Astrocyte (in vitro differentiated cells and primary cell): ENCODE measurements around the gene NCAM1. TPM values are rescaled to one million over a fixed set of nuclear protein-coding genes. Genes with fewer than 3 reads are reported as not detected.

Experiments
- DNase-seq: peaks from one replicate; pipeline ENCODE4 v3.0.0-alpha.2; 2010; ENCODE audit warnings: low read depth
- FAIRE-seq: peaks from 2 replicates; lab custom pipeline; 2011; peaks lifted over from hg19 to GRCh38; lab: Jason Lieb, UNC
- H2AFZ ChIP-seq: 2 replicates; pipeline ENCODE4 v1.6.0; 2012; ENCODE audit warnings: low read depth, low read length, inconsistent platforms
- H3K27ac ChIP-seq: 2 replicates; pipeline ENCODE4 v1.5.1; 2011; ENCODE audit warnings: low read depth, low read length, inconsistent platforms
- H3K27me3 ChIP-seq: 2 replicates; pipeline ENCODE4 v1.6.0; 2011; ENCODE audit warnings: low read length, inconsistent platforms; ENCODE audit not compliant: insufficient read depth
- H3K36me3 ChIP-seq: 2 replicates; pipeline ENCODE4 v1.5.1; 2011; ENCODE audit warnings: low read length, inconsistent platforms; ENCODE audit not compliant: insufficient read depth
- H3K4me1 ChIP-seq: 2 replicates; pipeline ENCODE4 v1.5.1; 2011; ENCODE audit warnings: low read length, inconsistent platforms; ENCODE audit not compliant: insufficient read depth
- H3K4me2 ChIP-seq: 2 replicates; pipeline ENCODE4 v1.6.0; 2012; ENCODE audit warnings: low read length, inconsistent platforms
- H3K4me3 ChIP-seq: 2 replicates; pipeline ENCODE4 v1.5.1; 2011; ENCODE audit warnings: low read depth, mild to moderate bottlenecking, low read length, inconsistent platforms; ENCODE audit not compliant: insufficient read depth
- H3K79me2 ChIP-seq: 2 replicates; pipeline ENCODE4 v1.6.0; 2012; ENCODE audit warnings: mild to moderate bottlenecking, low read length, inconsistent platforms; ENCODE audit not compliant: insufficient read depth
- H3K9ac ChIP-seq: 2 replicates; pipeline ENCODE4 v1.6.0; 2012; ENCODE audit warnings: mild to moderate bottlenecking, low read length, inconsistent platforms
- H3K9me3 ChIP-seq: 2 replicates; pipeline ENCODE4 v1.5.1; 2012; ENCODE audit warnings: low read depth, mild to moderate bottlenecking, low read length, inconsistent platforms; ENCODE audit not compliant: insufficient read depth
- H4K20me1 ChIP-seq: 2 replicates; pipeline ENCODE4 v1.6.0; 2012; ENCODE audit warnings: low read length, inconsistent platforms; ENCODE audit not compliant: insufficient read depth
- H3K27ac Mint-ChIP-seq: one replicate; pipeline ENCODE4 v1.8.0; 2021; ENCODE audit warnings: mild to moderate bottlenecking, mixed read lengths; ENCODE audit not compliant: unreplicated experiment
- H3K27me3 Mint-ChIP-seq: one replicate; pipeline ENCODE4 v1.8.0; 2021; ENCODE audit warnings: low read depth, mixed read lengths; ENCODE audit not compliant: unreplicated experiment
- H3K36me3 Mint-ChIP-seq: one replicate; pipeline ENCODE4 v1.8.0; 2021; ENCODE audit warnings: low read depth, mixed read lengths; ENCODE audit not compliant: unreplicated experiment
- H3K4me1 Mint-ChIP-seq: one replicate; pipeline ENCODE4 v1.8.0; 2021; ENCODE audit warnings: low read depth, mixed read lengths; ENCODE audit not compliant: unreplicated experiment
- H3K4me3 Mint-ChIP-seq: one replicate; pipeline ENCODE4 v1.8.0; 2021; ENCODE audit warnings: mild to moderate bottlenecking, moderate library complexity, mixed read lengths; ENCODE audit not compliant: unreplicated experiment
- H3K9me3 Mint-ChIP-seq: one replicate; pipeline ENCODE4 v1.8.0; 2021; ENCODE audit warnings: mild to moderate bottlenecking, mixed read lengths; ENCODE audit not compliant: unreplicated experiment
- CTCF ChIP-seq: IDR thresholded peaks from 2 replicates; pipeline ENCODE4 v1.5.1; 2011; ENCODE audit warnings: low read depth, mild to moderate bottlenecking, inconsistent platforms, low read length, moderate library complexity; ENCODE audit not compliant: insufficient read depth
- EZH2 ChIP-seq: IDR thresholded peaks from 2 replicates; pipeline ENCODE4 v1.6.1; 2012; ENCODE audit warnings: mild to moderate bottlenecking, low read length, inconsistent platforms; ENCODE audit not compliant: insufficient read depth
- total RNA-seq: library from RNA; stranded (reverse); gene quantifications from 2 replicates; pipeline ENCODE4 v1.2.1, GENCODE V29; 2021

NCAM1 gene
- total RNA-seq, 1 donor from 2014 or later = 17.4 TPM

- peaks cover 8% of the 10 kb centered on the region for H3K27me3 Mint-ChIP-seq
- TF ChIP-seq EZH2 = no peak
- TF ChIP-seq CTCF = no peak
- Histone ChIP-seq H3K27me3 (no peaks in the 10 kb centered on the region), H3K27ac (no peak overlapping the region), H3K4me2 (no peak overlapping the region), H4K20me1 (no peaks in the 10 kb centered on the region), H3K4me1 (no peaks in the 10 kb centered on the region), H3K4me3 (no peak overlapping the region), H3K36me3 (no peaks in the 10 kb centered on the region), H3K9me3 (no peaks in the 10 kb centered on the region), H3K9ac (no peak overlapping the region), H3K79me2 (no peaks in the 10 kb centered on the region), H2AFZ (no peak overlapping the region)
- peaks cover 6% of the 10 kb centered on the region for H3K4me1 Mint-ChIP-seq
- H3K4me3 Mint-ChIP-seq = no peak overlapping the region
- no peaks in the 10 kb centered on the region for H3K9me3 Mint-ChIP-seq
- no peak overlapping the region for H3K27ac Mint-ChIP-seq
- no peaks in the 10 kb centered on the region for H3K36me3 Mint-ChIP-seq
- no peak for FAIRE-seq
- DNase-seq = no peak
Measured at GRCh38 chr11:112931703-112932102, 29.5 kb upstream of the NCAM1 start.

GRCh38 chr11:112932593-112932992, 28.6 kb upstream of the NCAM1 start:
- Histone ChIP-seq H3K4me1 (no peaks in the 10 kb centered on the region), H3K27ac (no peak overlapping the region), H3K4me2 (no peak overlapping the region), H3K4me3 (no peak overlapping the region), H4K20me1 (no peaks in the 10 kb centered on the region), H3K79me2 (no peaks in the 10 kb centered on the region), H3K9me3 (no peaks in the 10 kb centered on the region), H3K36me3 (no peaks in the 10 kb centered on the region), H2AFZ (no peak overlapping the region), H3K27me3 (no peaks in the 10 kb centered on the region), H3K9ac (no peak overlapping the region)
- no peak for TF ChIP-seq CTCF
- TF ChIP-seq EZH2 = no peak
- FAIRE-seq (no peak), DNase-seq (no peak)
- no peak overlapping the region for H3K4me3 Mint-ChIP-seq
- no peaks in the 10 kb centered on the region for H3K9me3 Mint-ChIP-seq
- H3K4me1 Mint-ChIP-seq = peaks cover 6% of the 10 kb centered on the region
- H3K27me3 Mint-ChIP-seq = peaks cover 8% of the 10 kb centered on the region
- H3K27ac Mint-ChIP-seq = no peak overlapping the region
- no peaks in the 10 kb centered on the region for H3K36me3 Mint-ChIP-seq

- Mint-ChIP-seq H3K4me3 (no peak overlapping the region), H3K9me3 (no peaks in the 10 kb centered on the region), H3K4me1 (peaks cover 3% of the 10 kb centered on the region), H3K27ac (no peak overlapping the region), H3K27me3 (peaks cover 8% of the 10 kb centered on the region), H3K36me3 (no peaks in the 10 kb centered on the region)
- Histone ChIP-seq H3K9ac (no peak overlapping the region), H3K36me3 (no peaks in the 10 kb centered on the region), H3K4me2 (no peak overlapping the region), H3K4me1 (no peaks in the 10 kb centered on the region), H3K27me3 (no peaks in the 10 kb centered on the region), H3K9me3 (no peaks in the 10 kb centered on the region), H3K4me3 (no peak overlapping the region), H2AFZ (no peak overlapping the region), H3K79me2 (no peaks in the 10 kb centered on the region), H3K27ac (no peak overlapping the region), H4K20me1 (no peaks in the 10 kb centered on the region)
- DNase-seq (no peak), FAIRE-seq (no peak)
- no peak for TF ChIP-seq CTCF
- no peak for TF ChIP-seq EZH2
Measured at GRCh38 chr11:112933970-112934369, 27.2 kb upstream of the NCAM1 start.
